Left colon (tissue), 2 donors: ENCODE results near the gene ATP11C. TPM values are rescaled to one million over a fixed set of nuclear protein-coding genes. Genes with fewer than 3 reads are reported as not detected.
"Not testable (repeated sequence)": the region's sequence is repeated elsewhere in the genome, so short reads cannot be mapped to it uniquely, and the experiment has no call there.

Source experiments
- ATAC-seq: fragments of 200-7000 bp; cut with Tn5 transposase; one replicate; pipeline ENCODE4 v1.9.1; 2020; ENCODE audit warnings: mild to moderate bottlenecking, moderate library complexity
- DNase-seq, 2 donors: peaks; one replicate each; pipeline ENCODE4 v3.0.0-alpha.2; 2020
- intact Hi-C, 2 donors: fragments of 100-400 bp; cut with DNase I in 1 of 2; cut with micrococcal nuclease in 1 of 2; formaldehyde crosslinking; loops; one replicate each; pipeline versions ENCODE4 v1.11.2 to v1.14.0; 2022; cut with DNase I, micrococcal nuclease
- total RNA-seq, 2 donors: library from RNA; stranded (reverse); fragmentation: NEBNext Ultra II Directional; extraction: Animal tissue kit (Norgen Biotek cat#: 25700); gene quantifications; one replicate each; pipeline ENCODE4 v1.2.1, GENCODE V29; 2021
- donor health status: DM: no; HTN: no; CAD: no.
- donor health status: DM: yes; HTN: yes; CAD: no.

The ATP11C gene
- total RNA-seq, 2 donors from 2014 or later: 12.8 to 13.3 TPM

- ATAC-seq (no peak), DNase-seq (no peak)
- intact Hi-C loops: no loop called here
These were observed 55.0 kb downstream of the ATP11C start for GRCh38 chrX:139877710-139878414.

GRCh38 chrX:139875841-139876240 is 57.0 kb downstream of the ATP11C start:
- no peak for ATAC-seq
- intact Hi-C loops: no loop called here

GRCh38 chrX:139869796-139870195 is 63.1 kb downstream of the ATP11C start:
- intact Hi-C loops: no loop called here
- DNase-seq: no peak

More at GRCh38 chrX:139875841-139876240, 57.0 kb downstream of the ATP11C start:
- no peak for DNase-seq

GRCh38 chrX:139864640-139865039 is 68.2 kb downstream of the ATP11C start:
- no peak for DNase-seq
- ATAC-seq: no peak
- intact Hi-C loops: no loop called here

More at GRCh38 chrX:139869796-139870195, 63.1 kb downstream of the ATP11C start:
- no peak for ATAC-seq

DNA sequence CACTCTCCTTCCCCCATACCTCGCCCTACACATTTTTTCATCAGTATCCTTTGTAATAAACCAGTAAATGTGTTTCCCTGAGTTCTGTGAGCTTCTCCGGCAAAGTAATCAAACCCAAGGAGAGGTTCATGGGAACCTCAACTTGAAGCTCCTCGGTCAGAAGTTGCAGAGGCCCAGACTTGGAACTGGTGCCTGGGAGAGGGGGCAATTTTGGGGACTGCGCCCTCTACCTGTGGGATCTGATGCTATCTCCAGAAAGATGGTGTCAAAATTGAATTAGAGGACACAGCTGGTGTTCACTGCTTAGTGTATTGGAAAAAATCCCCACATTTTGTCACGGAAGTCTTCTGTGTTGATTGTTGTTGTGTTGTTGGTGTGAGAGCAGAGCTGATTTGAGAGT is 70.6 kb downstream of the ATP11C start:
- DNase-seq: no peak
- no peak for ATAC-seq
- intact Hi-C loops: no loop called here

DNA sequence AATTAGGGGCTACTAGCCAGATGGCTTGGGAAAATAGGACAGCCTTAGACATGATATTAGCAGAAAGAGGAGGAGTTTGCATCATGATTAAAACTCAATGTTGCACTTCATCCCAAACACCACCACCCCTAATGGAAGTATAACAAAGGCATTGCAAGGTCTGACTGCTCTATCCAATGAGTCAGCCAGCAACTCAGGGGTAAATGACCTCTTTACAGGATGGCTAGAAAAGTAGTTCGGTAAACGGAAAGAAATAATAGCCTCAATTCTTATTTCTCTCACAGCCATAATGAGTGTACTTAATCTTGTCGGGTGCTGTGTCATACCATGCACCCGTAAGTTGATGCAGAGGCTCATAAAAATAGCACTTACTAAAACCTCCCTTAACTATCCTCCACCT is 76.0 kb downstream of the ATP11C start:
- DNase-seq, intact Hi-C loops: not testable (repeated sequence)

GRCh38 chrX:139851730-139852129 is 81.1 kb downstream of the ATP11C start:
- intact Hi-C loops: no loop called here
- DNase-seq (no peak), ATAC-seq (no peak)

More for the DNA sequence above, 76.0 kb downstream of the ATP11C start:
- ATAC-seq: not testable (repeated sequence)

- ATAC-seq (no peak), DNase-seq (no peak)
- intact Hi-C loops: no loop called here
These were observed 81.9 kb downstream of the ATP11C start for GRCh38 chrX:139850968-139851367.

DNA sequence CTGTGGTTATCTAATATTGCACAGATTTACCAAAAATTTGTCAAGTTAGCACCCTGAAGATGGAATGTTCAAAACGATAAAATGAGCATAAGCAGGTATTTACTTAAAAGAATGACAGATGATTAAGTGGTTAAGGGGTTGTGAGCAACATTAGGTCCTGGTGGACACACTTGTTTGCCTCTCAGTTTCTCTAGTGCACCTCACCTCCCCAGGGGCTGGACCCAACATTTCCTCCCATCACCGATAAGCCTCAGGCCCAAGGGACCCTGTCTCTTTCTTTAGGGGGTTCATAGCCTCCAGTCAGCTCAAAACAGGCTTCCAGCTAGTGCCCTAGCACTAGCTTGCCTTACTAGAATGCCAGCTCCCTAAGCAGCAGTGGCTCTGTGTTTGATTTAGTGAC is 88.0 kb downstream of the ATP11C start:
- ATAC-seq: no peak
- intact Hi-C loops: no loop called here

GRCh38 chrX:139844163-139844562 is 88.7 kb downstream of the ATP11C start:
- DNase-seq (no peak), ATAC-seq (peak; percentile 57)
- intact Hi-C loops: no loop called here

More for the DNA sequence above, 88.0 kb downstream of the ATP11C start:
- DNase-seq: no peak

DNA sequence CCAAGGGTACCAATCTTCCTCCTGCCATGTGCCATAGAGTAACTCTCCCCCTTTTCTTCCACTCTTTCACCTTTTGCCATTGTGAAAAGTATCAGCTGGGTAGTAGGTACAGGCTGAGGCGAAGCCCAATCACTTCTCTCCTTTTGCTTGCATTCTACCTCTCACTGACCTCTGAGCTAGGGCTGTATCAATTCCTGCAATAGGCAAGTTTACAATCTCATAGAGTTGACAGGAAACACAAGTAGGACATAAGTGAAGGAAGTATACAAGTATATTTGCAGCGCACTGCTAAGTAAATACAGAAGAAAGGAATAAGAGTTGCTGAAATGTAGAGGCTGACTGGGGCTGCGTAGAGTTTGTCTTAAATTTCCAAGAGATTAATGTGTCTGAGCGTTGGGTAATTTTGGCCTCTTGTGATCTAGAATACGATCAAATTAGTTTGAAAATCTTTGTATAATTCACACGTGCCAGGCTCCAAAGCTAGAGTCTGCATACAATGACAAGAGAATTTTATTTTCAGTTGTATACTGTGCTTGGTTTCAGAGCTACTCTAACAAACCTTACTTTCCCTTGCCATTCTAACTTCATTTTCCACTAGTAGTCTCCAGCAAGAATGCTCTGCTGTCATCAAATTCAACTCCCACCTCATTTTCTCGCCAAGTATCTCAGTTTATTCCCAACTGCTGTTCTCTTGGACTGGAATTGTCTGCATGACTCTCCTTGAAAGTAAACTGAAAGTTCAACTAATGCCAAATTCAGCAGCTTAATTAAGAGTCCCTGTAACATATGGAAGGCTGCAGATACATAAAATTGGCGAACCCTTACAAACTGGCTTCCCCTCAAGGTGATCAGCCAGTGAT is 90.3 kb downstream of the ATP11C start:
- ATAC-seq (peak; percentile 95), DNase-seq (no peak)
- intact Hi-C loops: no loop called here

DNA sequence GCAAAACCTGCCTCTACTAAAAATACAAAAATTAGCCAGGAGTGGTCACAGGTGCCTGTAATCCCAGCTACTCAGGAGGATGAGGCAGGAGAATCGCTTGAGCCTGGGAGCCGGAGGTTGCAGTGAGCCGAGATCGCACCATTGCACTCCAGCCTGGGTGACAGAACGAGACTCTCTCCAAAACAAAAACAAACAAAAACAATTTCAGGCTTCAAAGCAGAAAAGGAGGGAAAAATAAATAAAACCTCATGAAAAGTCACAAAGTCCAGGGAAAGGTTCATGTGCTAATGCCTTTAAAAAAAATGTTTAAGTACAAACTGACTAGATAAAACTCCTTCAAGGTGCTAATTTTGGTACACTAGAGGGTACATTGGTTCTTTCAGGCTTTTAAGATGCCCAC is 96.5 kb downstream of the ATP11C start:
- DNase-seq, ATAC-seq, intact Hi-C loops: not testable (repeated sequence)

DNA sequence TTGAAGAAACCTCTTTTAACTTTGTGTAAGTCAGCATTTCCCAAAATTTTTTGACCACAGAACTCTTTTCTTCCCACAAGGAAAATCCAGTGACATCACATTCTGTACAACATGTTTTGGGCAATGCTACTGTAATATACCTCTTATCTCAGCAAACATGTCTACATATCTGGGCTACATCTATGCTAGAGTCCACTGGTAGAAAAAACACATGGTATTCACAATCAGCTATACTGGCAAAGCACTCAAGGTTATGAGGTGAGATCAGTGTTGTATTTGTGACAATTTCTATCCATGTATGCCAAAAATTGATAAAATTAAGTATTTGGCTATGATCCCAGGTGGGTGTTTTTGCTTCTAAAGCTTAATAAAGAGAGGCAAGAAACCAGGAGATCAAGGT is 98.0 kb downstream of the ATP11C start:
- intact Hi-C loops: no loop called here
- no peak for ATAC-seq

DNA sequence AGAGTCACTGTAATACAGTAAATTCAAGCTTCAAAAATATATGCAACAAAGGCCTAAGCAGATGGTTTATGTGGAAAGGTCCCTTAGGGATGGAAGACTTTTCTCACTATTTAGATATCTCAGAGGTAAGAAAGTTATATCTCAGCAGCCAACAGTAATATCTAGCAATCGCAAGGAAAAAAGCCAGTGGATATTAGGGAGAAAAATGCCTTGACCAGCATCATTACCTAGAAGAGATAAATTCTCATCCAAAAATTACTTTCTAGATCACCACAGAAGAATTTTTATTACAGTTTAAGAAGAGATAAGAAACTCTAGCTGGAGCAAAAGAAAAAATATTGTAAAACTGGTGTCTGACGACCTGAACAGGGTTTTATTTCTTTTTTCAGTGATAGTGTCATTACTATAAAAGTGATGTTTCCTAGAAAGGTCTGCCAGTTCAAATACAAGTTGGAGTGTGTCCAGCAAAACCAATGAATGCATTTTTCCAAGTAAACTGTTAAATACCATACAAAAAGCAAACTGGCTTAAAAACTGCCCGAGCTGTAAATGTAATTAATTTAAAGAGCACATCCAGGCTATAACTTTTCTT is 100.0 kb downstream of the ATP11C start:
- ATAC-seq (no peak), DNase-seq (no peak)
- intact Hi-C loops: no loop called here

More for the DNA sequence above, 98.0 kb downstream of the ATP11C start:
- no peak for DNase-seq

DNA sequence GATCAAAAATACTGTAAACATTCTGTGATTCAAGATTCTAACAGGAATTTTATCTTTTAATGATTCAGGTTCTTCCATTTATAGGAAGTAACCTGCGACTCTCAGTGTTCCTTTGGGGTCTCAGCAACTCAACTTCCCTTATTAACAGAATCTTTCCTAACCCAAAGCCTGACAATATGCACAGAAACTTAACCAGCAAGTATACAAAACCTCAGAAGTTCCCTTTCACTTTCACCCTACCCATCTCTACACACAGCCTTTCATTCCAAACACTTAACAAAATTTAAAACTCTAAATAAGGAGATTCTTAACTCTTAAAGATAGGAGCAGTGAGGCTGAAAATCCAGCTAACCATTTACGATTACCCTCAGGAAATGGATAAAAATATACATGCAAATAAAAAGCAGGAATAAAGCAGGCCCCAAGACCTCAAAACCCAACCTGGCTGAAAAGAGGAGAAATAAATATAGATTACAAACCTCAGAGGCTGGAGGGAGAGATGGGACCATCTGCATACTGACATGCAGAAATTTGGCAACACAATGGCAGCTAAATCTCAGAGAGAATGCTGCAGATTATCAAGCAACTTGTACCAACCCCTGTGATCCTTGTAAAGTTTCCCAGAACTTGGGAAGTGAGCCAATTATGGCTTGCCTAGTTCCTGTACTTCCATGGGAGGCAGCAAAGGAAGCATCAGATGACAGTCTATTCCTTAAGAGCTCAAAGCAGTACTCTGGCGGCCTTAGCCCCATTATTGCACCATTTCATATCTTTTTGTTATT is 101.0 kb downstream of the ATP11C start:
- peak; percentile 92 for ATAC-seq
- peak in 1 of 2 donors; percentile 33 for DNase-seq
- intact Hi-C loops: no loop called here

GRCh38 chrX:139831017-139831416 is 101.8 kb downstream of the ATP11C start:
- no peak for DNase-seq
- ATAC-seq: no peak
- intact Hi-C loops: no loop called here

DNA sequence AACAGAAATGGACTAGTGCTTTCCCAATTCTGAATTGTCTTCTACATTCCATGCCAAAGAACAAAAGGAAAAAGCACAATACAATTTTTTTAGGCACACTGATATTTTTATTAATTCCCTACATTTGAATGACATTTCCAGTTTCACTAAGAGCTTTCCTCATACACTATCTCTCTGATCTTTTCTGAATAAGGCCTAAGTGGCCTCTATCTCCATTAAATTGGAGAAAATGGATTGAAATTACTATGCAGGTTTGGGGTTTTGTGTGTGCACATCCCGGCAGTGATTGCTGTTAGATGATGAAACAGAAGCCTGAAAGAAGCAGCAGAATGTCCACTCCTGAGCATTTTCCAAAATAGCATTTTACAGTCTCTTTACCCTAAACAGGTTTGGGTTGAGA is 104.0 kb downstream of the ATP11C start:
- DNase-seq: no peak
- no peak for ATAC-seq
- intact Hi-C loops: no loop called here

DNA sequence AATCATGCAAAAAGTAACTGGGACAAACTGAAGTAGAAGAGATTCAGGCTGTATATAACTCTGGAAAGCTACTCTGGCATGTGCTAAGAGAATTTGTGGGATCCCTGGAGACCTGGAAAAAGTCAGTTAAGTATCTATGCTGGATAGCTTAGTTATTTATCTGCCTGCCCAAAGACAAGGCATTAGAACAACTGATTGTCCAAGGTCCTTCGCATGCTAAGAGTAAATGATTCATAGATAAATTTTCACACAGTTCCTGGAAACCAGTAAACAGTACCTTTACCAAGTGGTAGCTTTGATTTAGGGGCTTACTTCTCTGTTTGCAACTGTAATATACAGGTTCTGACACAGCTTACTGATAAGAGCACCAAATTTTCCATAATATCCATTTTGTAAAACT is 104.8 kb downstream of the ATP11C start:
- intact Hi-C loops: no loop called here
- peak; percentile 54 for ATAC-seq
- DNase-seq: no peak
